Spleen (tissue), 11 donors: Measurements from ENCODE around the gene ADCY10. TPM values are rescaled to one million over a fixed set of nuclear protein-coding genes. Genes with fewer than 3 reads are reported as not detected.
"Not testable (repeated sequence)": the region's sequence is repeated elsewhere in the genome, so short reads cannot be mapped to it uniquely, and the experiment has no call there.

Experiments
- DNase-seq: peaks from one replicate; pipeline ENCODE4 v3.0.0-alpha.2; 2020
- H3K27ac ChIP-seq, 8 donors: fragments of 200-600 bp; sonication (generic) in 7 of 8; 1 replicate in 4 of 8; 2 replicates in 4 of 8; pipeline versions ENCODE4 v1.5.0 to v1.8.0; 2016 to 2021; ENCODE audit warnings: inconsistent platforms in 4 of 8, mild to moderate bottlenecking in 4 of 8, moderate library complexity in 1 of 8
- H3K27me3 ChIP-seq, 7 donors: fragments of 200-600 bp; sonication (generic) in 6 of 7; replicated peaks in 1 of 7; 1 replicate in 4 of 7; 2 replicates in 3 of 7; pipeline versions ENCODE4 v1.5.0 to v1.8.0; 2016 to 2021; ENCODE audit warnings: inconsistent platforms in 3 of 7, mild to moderate bottlenecking in 1 of 7
- H3K36me3 ChIP-seq, 6 donors: fragments of 200-600 bp; sonication (generic) in 5 of 6; 1 replicate in 4 of 6; 2 replicates in 2 of 6; pipeline versions ENCODE4 v1.5.0 to v1.8.0; 2016 to 2021; ENCODE audit warnings: inconsistent platforms in 2 of 6
- H3K4me1 ChIP-seq, 6 donors: fragments of 200-600 bp; sonication (generic) in 5 of 6; 1 replicate in 3 of 6; 2 replicates in 3 of 6; pipeline versions ENCODE4 v1.5.0 to v1.8.0; 2016 to 2021; ENCODE audit warnings: inconsistent platforms in 3 of 6
- H3K4me3 ChIP-seq, 8 donors: fragments of 200-600 bp; sonication (generic) in 7 of 8; 1 replicate in 4 of 8; 2 replicates in 4 of 8; pipeline versions ENCODE4 v1.5.0 to v1.8.0; 2016 to 2021; ENCODE audit warnings: inconsistent platforms in 4 of 8, mild to moderate bottlenecking in 4 of 8, moderate library complexity in 2 of 8
- H3K9me3 ChIP-seq, 8 donors: fragments of 200-600 bp; sonication (generic) in 7 of 8; 1 replicate in 4 of 8; 2 replicates in 4 of 8; pipeline versions ENCODE4 v1.5.0 to v1.8.0; 2016 to 2021; ENCODE audit warnings: inconsistent platforms in 4 of 8
- POLR2A ChIP-seq, 3 donors: fragments of 450-650 bp; IDR thresholded peaks; one replicate each; pipeline ENCODE4 v1.5.1; 2017; ENCODE audit warnings: antibody characterized with exemption in 3 of 3, mild to moderate bottlenecking in 1 of 3
- POLR2AphosphoS5 ChIP-seq, 3 donors: sonication (generic); formaldehyde crosslinking; IDR thresholded peaks; one replicate each; pipeline ENCODE4 v1.5.1; 2017; ENCODE audit warnings: antibody characterized with exemption in 3 of 3
- WGBS, 5 donors: extraction: QIAGEN DNeasy Blood & Tissue Kit in 3 of 5; methylation state at CpG; one replicate each; pipeline versions ENCODE4 v1.1.5 to v1.1.7; 2013 to 2018; 5-methylcytosine and 5-hydroxymethylcytosine counted together
- intact Hi-C: fragments of 100-400 bp; cut with DNase I; formaldehyde crosslinking; loops from one replicate; pipeline ENCODE4 v1.15.0; 2023; ENCODE audit warnings: low total_unique reads
- polyA plus RNA-seq, 3 donors: library from polyadenylated mRNA; stranded (reverse); fragments of 200-250 nt; gene quantifications; one replicate each; pipeline ENCODE4 v1.2.1, GENCODE V29; 2013
- total RNA-seq, 7 donors: library from RNA; depleted of rRNA in 3 of 7; stranded (reverse); fragments of >200 nt in 3 of 7; fragmentation: NEBNext Ultra II Directional in 4 of 7; extraction: Animal tissue kit (Norgen Biotek cat#: 25700) in 4 of 7; gene quantifications; one replicate each; pipeline versions ENCODE4 v1.1.0 to v1.2.1, GENCODE V29; 2016 to 2021
- TF ChIP-seq, protein P1 (sequence below), 11 experiments: fragments of 200-600 bp in 7 of 11; fragments of 450-650 bp in 4 of 11; sonication (generic) in 4 of 11; IDR thresholded peaks in 8 of 11; conservative IDR thresholded peaks in 3 of 11; 1 replicate in 7 of 11; 2 replicates in 4 of 11; pipeline versions ENCODE4 v1.4.0 to v1.8.0; 2016 to 2021; ENCODE audit warnings: antibody characterized with exemption in 11 of 11, inconsistent platforms in 4 of 11, mild to moderate bottlenecking in 1 of 11
- donor health status: healthy with polysubstance abuse.
- donor health status: DM: no; HTN: no; CAD: no; lungs with moderate emphysema.
- donor health status: DM: no; HTN: no; CAD: no.
- donor health status: Bipolar disorder and iron deficiency.
- donor health status: healthy.
- donor health status: DM: no; HTN: no; CAD: no.
- donor health status: DM: yes; HTN: yes; CAD: no.

ADCY10 gene
- total and polyA plus RNA-seq, 10 donors: 0.04 to 0.40 (median 0.16) TPM; not detected in 4

DNA sequence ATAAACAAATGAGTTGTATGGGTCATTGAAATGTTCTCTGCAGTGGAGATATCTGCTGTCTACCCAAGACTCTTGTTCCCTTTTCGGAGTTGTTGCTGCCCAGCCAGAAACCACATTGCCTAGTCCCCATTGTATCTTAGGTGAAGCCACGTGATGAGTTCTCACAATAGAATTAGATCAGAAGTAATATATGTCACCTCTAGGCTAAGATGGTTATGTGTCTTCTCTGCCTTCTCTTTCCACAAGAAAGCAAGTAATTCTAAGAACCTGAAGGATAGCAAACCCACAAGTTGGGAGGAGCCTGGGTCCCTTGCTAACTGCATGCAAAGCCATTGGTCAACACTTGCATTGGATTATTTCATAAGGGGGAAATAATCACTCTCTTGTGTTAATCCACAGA, 76.6 kb downstream of the ADCY10 start:
- Histone ChIP-seq H3K9me3 (no peaks in the 10 kb centered on the region), H3K4me1 (no peaks in the 10 kb centered on the region), H3K27ac (no peak overlapping the region), H3K36me3 (no peaks in the 10 kb centered on the region), H3K4me3 (no peak overlapping the region), H3K27me3 (no peaks in the 10 kb centered on the region)
- no peak for DNase-seq
- TF ChIP-seq POLR2AphosphoS5 (IDR thresholded peaks at IDR 0.05): no peak
- no peak for TF ChIP-seq POLR2A (IDR thresholded peaks at IDR 0.05)
- TF ChIP-seq, protein P1, sequence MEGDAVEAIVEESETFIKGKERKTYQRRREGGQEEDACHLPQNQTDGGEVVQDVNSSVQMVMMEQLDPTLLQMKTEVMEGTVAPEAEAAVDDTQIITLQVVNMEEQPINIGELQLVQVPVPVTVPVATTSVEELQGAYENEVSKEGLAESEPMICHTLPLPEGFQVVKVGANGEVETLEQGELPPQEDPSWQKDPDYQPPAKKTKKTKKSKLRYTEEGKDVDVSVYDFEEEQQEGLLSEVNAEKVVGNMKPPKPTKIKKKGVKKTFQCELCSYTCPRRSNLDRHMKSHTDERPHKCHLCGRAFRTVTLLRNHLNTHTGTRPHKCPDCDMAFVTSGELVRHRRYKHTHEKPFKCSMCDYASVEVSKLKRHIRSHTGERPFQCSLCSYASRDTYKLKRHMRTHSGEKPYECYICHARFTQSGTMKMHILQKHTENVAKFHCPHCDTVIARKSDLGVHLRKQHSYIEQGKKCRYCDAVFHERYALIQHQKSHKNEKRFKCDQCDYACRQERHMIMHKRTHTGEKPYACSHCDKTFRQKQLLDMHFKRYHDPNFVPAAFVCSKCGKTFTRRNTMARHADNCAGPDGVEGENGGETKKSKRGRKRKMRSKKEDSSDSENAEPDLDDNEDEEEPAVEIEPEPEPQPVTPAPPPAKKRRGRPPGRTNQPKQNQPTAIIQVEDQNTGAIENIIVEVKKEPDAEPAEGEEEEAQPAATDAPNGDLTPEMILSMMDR (IDR thresholded peaks at IDR 0.05 in 8 of 11, conservative IDR thresholded peaks at IDR 0.05 in 3 of 11): no peak
- 36 to 72% (median 40%) methylated on average over 2 of the region's 2 CpGs for WGBS, 5 donors
- intact Hi-C loops: no loop called here

DNA sequence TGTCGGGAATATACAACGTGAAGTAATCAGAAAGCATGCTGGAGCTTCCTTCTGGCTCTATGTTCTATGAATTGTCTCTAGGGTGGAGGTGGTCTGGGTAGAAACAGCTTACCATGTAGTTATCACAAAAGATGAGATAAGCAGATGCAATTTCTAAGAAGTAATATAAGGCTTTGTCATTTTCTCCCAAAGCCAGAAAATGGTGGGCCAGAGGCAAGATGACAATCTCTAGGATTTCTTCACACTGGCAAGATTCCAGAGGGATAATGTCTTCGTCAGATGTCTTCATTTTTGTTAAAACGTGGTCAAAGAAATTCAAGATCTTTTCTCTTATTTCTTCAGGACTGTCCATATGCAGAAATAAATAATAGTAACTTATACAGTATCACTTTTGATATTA, 77.7 kb downstream of the ADCY10 start:
- H3K27me3 ChIP-seq: no peaks in the 10 kb centered on the region
- no peak overlapping the region for H3K4me3 ChIP-seq
- 62 to 92% (median 81%) methylated on average over 4 of the region's 4 CpGs for WGBS, 5 donors
- no peaks in the 10 kb centered on the region for H3K9me3 ChIP-seq
- intact Hi-C loops: no loop called here
- H3K4me1 ChIP-seq: no peaks in the 10 kb centered on the region
- H3K27ac ChIP-seq: no peak overlapping the region
- no peak for TF ChIP-seq POLR2A (IDR thresholded peaks at IDR 0.05)
- no peak for TF ChIP-seq POLR2AphosphoS5 (IDR thresholded peaks at IDR 0.05)
- TF ChIP-seq, protein P1 (IDR thresholded peaks at IDR 0.05 in 8 of 11, conservative IDR thresholded peaks at IDR 0.05 in 3 of 11): no peak
- DNase-seq: no peak
- H3K36me3 ChIP-seq: no peaks in the 10 kb centered on the region

DNA sequence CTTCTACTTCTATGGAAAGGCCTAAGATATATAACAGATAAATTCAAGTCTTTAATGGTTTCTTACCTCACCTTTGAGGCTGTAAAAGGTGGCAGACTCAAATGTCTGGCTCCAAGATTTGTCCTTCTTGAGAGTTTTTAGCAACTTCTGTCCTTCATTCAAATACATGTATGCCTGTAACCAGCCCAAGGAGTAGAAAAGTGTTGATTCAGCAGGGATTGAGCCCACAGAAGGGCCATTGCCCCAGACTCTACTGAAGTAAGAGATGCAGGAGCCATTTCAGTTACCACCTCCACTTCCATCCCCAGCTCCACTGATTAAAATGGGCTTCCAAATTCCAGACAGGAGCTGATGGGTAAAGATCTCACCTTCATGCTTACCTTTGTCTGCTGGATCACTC, 80.0 kb downstream of the ADCY10 start:
- H3K27ac ChIP-seq: no peak overlapping the region
- H3K36me3 ChIP-seq: no peaks in the 10 kb centered on the region
- no peak for DNase-seq
- H3K9me3 ChIP-seq: no peaks in the 10 kb centered on the region
- TF ChIP-seq, protein P1 (IDR thresholded peaks at IDR 0.05 in 8 of 11, conservative IDR thresholded peaks at IDR 0.05 in 3 of 11): no peak
- TF ChIP-seq POLR2A (IDR thresholded peaks at IDR 0.05) (no peak), POLR2AphosphoS5 (IDR thresholded peaks at IDR 0.05) (no peak)
- H3K27me3 ChIP-seq: no peaks in the 10 kb centered on the region
- intact Hi-C loops: no loop called here
- H3K4me1 ChIP-seq: no peaks in the 10 kb centered on the region
- no peak overlapping the region for H3K4me3 ChIP-seq

DNA sequence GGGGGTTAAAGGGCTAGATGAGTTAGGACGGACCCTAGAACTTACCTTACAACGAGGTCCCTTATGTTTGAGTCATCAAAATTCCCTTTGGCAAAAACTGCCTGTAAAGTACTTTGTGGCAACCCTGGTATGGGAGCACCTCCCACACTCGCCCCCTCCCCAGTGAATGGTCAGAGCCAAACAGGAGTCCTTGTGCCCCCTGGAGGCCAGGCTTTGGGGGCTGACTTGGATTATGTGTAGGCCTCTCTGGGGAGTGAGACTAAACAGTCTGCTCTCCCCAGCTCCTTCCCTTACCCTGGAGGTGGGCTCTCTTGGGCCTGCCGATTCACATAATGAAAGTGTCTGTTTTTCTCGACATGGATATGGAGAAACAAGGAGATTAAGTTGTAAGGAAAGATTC, 81.2 kb downstream of the ADCY10 start:
- DNase-seq: no peak
- Histone ChIP-seq H3K4me1 (no peaks in the 10 kb centered on the region), H3K36me3 (no peaks in the 10 kb centered on the region), H3K4me3 (no peak overlapping the region), H3K27ac (no peak overlapping the region), H3K27me3 (no peaks in the 10 kb centered on the region), H3K9me3 (no peaks in the 10 kb centered on the region)
- intact Hi-C loops: no loop called here
- TF ChIP-seq POLR2AphosphoS5 (IDR thresholded peaks at IDR 0.05): no peak
- TF ChIP-seq, protein P1 (IDR thresholded peaks at IDR 0.05 in 8 of 11, conservative IDR thresholded peaks at IDR 0.05 in 3 of 11): no peak
- TF ChIP-seq POLR2A (IDR thresholded peaks at IDR 0.05): no peak
- 90 to 98% (median 94%) methylated on average over 5 of the region's 5 CpGs for WGBS, 5 donors

DNA sequence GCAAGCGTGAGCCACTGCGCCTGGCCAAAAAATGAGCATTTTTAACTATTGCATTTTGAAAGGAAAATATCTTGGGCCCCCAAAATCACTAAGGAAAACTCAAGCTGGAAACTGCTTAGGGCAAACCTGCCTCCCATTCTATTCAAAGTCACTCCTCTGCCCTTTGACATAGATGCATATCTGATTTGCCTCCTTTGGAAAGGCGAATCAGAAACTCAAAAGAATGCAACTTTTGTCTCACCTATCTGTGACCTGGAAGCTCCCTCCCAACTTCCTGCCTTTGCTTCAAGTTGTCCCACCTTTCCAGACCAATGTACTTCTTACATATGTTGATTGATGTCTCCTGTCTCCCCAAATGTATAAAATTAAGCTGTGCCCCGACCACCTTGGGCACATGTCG, 83.3 kb downstream of the ADCY10 start:
- DNase-seq, H3K36me3 ChIP-seq, H3K27ac ChIP-seq, H3K4me3 ChIP-seq, H3K27me3 ChIP-seq, H3K4me1 ChIP-seq, H3K9me3 ChIP-seq, intact Hi-C loops: not testable (repeated sequence)
- 83 to 93% (median 88%) methylated on average over 5 of the region's 5 CpGs for WGBS, 5 donors
